ENCODE measurements around the gene SSR1.
"Not testable (repeated sequence)": the region's sequence is repeated elsewhere in the genome, so short reads cannot be mapped to it uniquely, and the experiment has no call there.

SSR1 gene

GRCh38 chr6:7276199-7276524 is 36.8 kb downstream of the SSR1 start:
- DNase-seq (ENCODE audit: low spot score): no peak

GRCh38 chr6:7274525-7274924 is 38.5 kb downstream of the SSR1 start:
- not testable (repeated sequence) for DNase-seq (ENCODE audit: low spot score)

GRCh38 chr6:7273709-7274108 is 39.3 kb downstream of the SSR1 start:
- DNase-seq (ENCODE audit: low spot score): no peak

GRCh38 chr6:7271205-7271534 is 41.8 kb downstream of the SSR1 start:
- DNase-seq (ENCODE audit: low spot score): no peak

GRCh38 chr6:7270320-7271204 is 42.4 kb downstream of the SSR1 start:
- no peak for DNase-seq (ENCODE audit: low spot score)

GRCh38 chr6:7269816-7270215 is 43.2 kb downstream of the SSR1 start:
- DNase-seq (ENCODE audit: low spot score): no peak

- DNase-seq (ENCODE audit: low spot score): no peak
Observed at GRCh38 chr6:7268816-7269555, 44.0 kb downstream of the SSR1 start.

GRCh38 chr6:7268362-7268761 is 44.6 kb downstream of the SSR1 start:
- no peak for DNase-seq (ENCODE audit: low spot score)

GRCh38 chr6:7267466-7268091 is 45.4 kb downstream of the SSR1 start:
- no peak for DNase-seq (ENCODE audit: low spot score)

GRCh38 chr6:7267071-7267465 is 45.9 kb downstream of the SSR1 start:
- no peak for DNase-seq (ENCODE audit: low spot score)

GRCh38 chr6:7265385-7265726 is 47.6 kb downstream of the SSR1 start:
- not testable (repeated sequence) for DNase-seq (ENCODE audit: low spot score)

GRCh38 chr6:7264686-7265384 is 48.2 kb downstream of the SSR1 start:
- DNase-seq (ENCODE audit: low spot score): no peak

GRCh38 chr6:7264041-7264440 is 49.0 kb downstream of the SSR1 start:
- no peak for DNase-seq (ENCODE audit: low spot score)

- DNase-seq (ENCODE audit: low spot score): not testable (repeated sequence)
Observed at GRCh38 chr6:7263519-7263805, 49.5 kb downstream of the SSR1 start.

- DNase-seq (ENCODE audit: low spot score): no peak
Observed at GRCh38 chr6:7262746-7263518, 50.1 kb downstream of the SSR1 start.

GRCh38 chr6:7261852-7262461 is 51.0 kb downstream of the SSR1 start:
- DNase-seq (ENCODE audit: low spot score): no peak

GRCh38 chr6:7261032-7261841 is 51.8 kb downstream of the SSR1 start:
- peak; percentile 23 for DNase-seq (ENCODE audit: low spot score)

GRCh38 chr6:7260291-7261031 is 52.5 kb downstream of the SSR1 start:
- no peak for DNase-seq (ENCODE audit: low spot score)

- no peak for DNase-seq (ENCODE audit: low spot score)
Observed at GRCh38 chr6:7258231-7258763, 54.7 kb downstream of the SSR1 start.
